Hematopoietic multipotent progenitor cell treated with erythropoietin and hydrocortisone succinate and interleukin-3 and kit ligand, for 8 days (in vitro differentiated cells): ENCODE data around the gene ZCCHC2.
A peak's percentile ranks its signal among the peaks of the same experiment; 100 is the strongest.

Experiments used
- DNase-seq: peaks from one replicate; pipeline ENCODE4 v3.0.0-alpha.2; 2015

Gene ZCCHC2

DNA sequence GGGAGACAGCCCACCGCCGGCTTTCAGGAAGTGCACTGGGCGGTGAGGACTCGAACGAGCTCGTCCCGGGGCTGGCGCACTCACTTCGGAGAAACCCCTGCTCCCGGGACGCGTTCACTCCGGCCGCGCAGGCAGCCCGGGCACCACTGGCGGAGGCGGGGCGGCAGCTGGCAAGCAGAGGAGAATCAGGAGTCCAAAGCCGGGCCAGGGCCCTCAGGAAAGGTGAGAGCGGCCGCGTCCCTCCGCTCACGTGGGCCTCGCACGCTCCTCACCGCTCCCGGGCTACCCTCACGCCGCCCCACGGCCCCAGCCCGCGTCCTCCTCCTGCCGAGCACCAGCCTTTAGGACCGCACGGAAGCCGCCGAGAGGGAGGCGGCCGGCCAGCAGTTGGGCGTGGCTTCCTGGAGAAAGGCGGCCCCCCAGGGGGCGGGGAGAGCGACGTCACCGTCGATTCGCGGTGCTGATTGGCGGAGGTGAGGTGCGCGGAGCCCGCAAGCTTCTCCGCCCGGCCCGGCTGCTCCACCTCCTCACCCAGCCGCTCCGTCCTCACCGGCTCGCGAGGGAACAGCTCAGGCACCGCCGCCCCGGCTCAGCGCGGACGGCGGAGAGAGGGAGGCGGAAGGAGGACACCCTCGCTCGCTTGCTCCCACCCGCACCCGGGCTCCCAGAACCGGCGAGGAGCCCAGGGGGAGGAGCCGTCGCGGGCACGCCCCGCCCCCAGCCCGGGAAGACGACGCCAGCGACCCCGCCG, at the start of gene ZCCHC2:
Gene ZCCHC2, plus strand, starts transcription at position 522 of the 751 bp plus-strand sequence. CDS start 400 bp downstream, outside the sequence.
- peak; percentile 95 for DNase-seq

GRCh38 chr18:62479574-62479973, 43.3 kb upstream of the ZCCHC2 start:
- DNase-seq = no peak

DNA sequence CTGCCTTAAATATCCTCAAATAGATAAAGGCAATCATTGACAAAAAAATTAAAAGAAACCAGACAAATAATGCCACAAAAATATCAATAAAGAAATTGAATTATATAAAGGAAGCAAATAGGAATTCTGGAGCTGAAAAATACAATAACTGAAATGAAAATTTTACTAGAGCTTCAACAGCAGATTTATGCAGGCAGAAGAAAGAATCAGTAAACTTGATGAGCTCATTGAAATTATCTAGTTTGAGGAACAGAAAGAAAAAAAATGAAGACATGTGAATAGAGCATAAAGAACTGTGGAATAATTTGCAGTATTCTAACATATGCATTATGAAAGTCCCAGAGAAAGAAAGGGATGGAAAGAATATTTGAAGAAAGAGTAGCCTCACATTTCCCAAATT, 41.9 kb upstream of the ZCCHC2 start:
- no peak for DNase-seq

GRCh38 chr18:62484941-62485340, 37.9 kb upstream of the ZCCHC2 start:
- no peak for DNase-seq

- DNase-seq = no peak
These were observed 37.1 kb upstream of the ZCCHC2 start for GRCh38 chr18:62485684-62486083.

- DNase-seq = no peak
These were observed 36.4 kb upstream of the ZCCHC2 start for GRCh38 chr18:62486290-62486964.

GRCh38 chr18:62487161-62487560, 35.7 kb upstream of the ZCCHC2 start:
- no peak for DNase-seq

DNA sequence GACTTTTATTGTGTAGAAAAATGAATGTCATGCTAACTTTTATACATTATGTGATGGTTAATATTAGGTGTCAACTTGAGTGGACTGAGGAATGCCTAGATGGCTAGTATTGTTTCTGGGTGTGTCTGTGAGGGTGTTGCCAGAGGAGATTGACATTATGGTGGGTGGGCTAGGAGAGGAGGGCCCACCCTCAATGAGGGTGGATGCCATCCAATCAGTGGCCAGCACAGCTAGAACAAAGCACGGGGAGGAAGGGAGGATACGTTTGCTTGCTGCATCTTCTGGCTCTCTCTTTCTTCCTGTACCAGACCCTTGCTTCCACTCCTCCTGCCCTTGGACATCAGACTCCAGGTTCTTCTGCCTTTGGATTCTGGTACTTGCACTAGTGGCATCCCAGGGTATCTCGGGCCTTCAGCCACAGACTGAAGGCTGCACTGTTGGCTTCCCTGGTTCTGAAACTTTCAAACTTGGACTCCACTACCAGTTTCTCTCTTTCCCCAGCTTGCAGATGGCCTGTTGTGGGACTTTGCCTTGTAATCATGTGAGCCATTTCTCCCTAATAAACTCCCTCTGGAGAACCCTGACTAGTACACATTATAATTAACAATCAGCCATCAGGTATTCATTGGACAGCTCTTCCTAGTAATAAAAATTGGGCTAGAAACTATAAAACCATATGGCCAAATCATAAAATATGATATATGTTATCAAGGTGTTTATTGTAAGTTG, 31.7 kb upstream of the ZCCHC2 start:
- no peak for DNase-seq

DNA sequence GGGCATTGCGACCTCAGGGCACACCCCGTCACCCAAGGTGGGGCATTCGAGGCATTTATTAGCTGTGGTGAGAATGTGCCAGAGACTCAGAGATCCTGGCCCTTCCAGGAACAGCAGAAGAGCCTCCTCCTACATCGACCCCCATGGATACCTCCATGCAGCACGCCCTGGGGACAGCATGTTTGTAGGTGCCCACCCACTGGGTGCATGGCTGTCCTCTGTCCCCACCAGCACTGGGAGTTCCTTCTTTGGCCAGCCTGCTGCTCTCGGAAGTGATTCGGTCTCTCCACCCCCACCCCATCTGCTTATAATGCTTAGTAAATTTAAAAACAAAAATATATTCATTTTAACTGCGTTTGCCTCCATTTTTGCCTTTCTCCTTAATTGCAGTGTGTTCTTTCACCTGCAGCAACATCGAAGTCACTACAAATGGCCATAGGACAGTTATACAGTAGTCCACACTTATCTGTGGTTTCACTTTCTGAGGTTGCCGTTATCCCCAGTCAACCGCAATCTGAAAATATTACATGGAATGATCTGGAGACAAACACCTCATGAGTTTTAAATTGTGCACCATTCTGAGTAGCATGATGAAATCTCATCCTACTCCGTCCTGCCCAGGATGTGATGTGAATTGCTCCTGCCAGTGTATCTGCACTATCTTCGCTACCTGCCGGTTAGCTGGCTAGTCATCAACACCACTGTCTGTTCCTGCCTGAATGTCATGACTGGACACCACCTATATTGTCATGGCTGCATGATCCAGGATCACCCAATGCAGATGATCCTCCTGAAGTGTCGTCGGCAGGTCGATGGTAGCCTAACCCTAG, 29.6 kb upstream of the ZCCHC2 start:
- no peak for DNase-seq

GRCh38 chr18:62494764-62495163, 28.1 kb upstream of the ZCCHC2 start:
- no peak for DNase-seq

GRCh38 chr18:62496262-62496661, 26.6 kb upstream of the ZCCHC2 start:
- DNase-seq = no peak

DNA sequence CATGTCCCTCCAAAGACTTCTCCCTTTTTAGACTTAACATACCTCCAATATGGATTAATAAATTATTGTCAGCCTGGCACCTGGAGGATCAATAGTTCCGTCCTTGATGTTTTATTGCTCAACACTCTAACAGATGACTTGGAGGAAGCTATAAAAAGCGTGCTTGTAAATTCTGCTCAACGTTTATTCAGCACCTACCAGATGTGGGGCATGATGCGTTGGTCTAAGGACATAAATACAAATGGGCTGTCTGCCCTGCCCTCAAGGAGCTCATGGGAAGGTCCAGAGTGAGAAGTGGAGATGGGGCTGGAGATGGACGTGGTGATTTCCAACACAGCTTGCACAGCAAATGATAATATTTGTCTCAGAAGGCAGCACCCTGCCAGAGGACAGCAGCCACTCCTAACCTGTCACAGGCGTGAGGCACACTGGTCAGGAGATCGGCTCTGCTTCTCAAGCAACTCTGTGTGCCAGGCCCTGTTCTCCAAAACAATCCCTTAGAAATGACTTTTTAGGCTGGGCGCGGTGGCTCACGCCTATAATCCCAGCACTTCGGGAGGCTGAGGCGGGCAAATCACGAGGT, 25.5 kb upstream of the ZCCHC2 start:
- no peak for DNase-seq

DNA sequence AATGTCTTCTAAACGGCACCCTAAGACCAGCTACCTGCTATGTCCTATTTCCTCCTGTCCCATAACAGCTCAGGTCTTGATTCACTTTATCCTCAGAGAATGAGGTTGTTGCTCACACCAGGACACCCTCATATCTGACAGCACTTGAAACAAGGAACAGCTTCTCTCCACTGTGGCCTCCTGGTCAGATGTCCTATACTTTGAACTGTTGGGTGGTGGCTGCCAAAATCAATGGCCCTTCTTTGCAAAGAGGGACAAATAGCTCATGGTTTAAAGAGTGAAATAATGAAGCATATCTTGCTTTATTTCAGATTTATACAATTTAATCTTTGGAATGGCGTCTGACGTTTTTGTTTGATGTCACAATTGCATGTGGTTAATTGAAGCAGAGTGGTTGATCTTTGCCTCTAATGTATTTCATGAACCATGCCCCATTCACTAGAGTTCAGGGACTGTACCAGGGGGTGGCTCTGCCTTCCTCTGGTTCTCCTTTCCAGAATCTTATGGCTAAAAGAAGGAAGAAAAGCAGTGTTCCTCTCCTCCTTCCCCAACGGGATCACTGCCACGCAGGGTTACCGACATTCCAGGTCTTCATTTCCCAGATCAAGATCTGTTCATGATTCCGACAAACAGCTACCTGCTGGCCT, 24.1 kb upstream of the ZCCHC2 start:
- no peak for DNase-seq

DNA sequence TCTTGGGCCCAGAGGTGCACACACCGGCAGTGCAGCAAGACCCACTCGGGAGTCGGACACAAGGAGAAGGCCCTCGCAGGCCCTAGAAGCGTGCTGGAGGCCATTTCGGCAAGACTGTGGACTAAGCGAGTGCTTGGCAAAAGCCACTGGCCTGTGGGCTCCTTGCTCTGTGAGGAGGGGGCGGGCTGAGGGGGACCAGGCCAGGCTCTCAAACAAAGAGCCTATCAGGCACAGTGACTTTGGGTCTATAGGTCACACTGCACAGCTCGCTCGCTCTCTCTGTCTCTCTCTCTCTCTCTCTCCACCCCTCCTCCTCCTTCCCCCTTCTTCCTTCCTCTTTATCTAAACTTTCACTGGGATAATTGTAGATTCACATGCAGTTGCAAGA, 23.6 kb upstream of the ZCCHC2 start:
- DNase-seq = no peak

- DNase-seq = no peak
These were observed 22.7 kb upstream of the ZCCHC2 start for GRCh38 chr18:62500174-62500573.

DNA sequence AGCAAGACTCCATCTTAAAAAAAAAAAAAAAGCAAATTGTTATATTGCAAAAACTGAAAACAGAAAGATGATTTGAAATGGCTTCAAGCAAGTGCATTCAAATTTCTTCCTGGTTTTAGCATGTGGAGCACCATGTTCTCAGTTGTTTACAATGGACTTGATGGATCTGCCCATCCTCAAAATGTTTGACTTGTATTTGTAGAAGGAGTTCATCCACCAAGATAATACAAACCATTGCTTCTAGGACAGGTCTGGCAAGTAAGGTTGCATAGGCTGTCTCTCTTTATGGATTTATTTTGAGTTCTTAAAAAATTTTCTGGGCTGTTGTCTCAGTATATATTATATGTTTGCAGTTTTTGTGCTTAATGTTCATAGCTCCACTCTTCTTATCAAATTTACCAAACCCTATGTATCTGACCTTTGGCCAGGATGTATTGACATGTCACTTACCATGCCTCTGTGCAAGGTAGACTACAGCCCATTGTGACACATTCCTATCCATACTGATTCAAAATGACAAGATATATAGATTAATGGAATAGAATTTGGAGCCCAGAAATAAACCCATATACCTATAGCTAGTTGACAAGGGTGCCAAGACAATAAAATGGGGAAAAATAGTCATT, 21.7 kb upstream of the ZCCHC2 start:
- DNase-seq = no peak

GRCh38 chr18:62505669-62506494, 16.9 kb upstream of the ZCCHC2 start:
- peak; percentile 53 for DNase-seq

GRCh38 chr18:62506495-62507143, 16.2 kb upstream of the ZCCHC2 start:
- no peak for DNase-seq

- DNase-seq = no peak
These were observed 13.0 kb upstream of the ZCCHC2 start for GRCh38 chr18:62509779-62510178.

DNA sequence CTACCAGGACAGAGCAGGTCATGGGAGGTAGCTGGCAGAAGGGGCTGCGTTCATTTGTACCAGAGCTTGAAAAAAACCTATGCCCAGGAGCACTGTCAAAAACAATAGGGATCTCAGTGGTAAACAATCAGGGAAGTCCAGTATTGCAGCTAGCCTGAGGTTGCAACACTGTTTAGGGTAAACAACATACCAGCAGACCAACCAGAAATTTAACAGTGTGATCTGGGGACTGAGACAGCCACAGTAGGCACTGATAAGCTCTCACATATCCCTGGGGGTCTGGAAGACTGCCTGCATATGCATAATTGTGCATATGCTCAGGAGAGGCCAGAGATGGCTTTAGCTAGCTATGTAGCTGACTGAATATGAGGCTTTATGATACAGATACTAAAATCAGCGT, 12.0 kb upstream of the ZCCHC2 start:
- no peak for DNase-seq
